Testis (tissue), 2 donors: ENCODE measurements around the gene OR4D1.

ENCODE experiments used
- CTCF ChIP-seq, 3 experiments: fragments of 450-650 bp in 2 of 3; fragments of 200-600 bp in 1 of 3; sonication (generic) in 1 of 3; IDR thresholded peaks; one replicate each; pipeline ENCODE4 v1.5.1; 2016 to 2019; ENCODE audit warnings: antibody characterized with exemption in 3 of 3, mild to moderate bottlenecking in 2 of 3, moderate library complexity in 1 of 3
- POLR2A ChIP-seq: fragments of 450-650 bp; IDR thresholded peaks from one replicate; pipeline ENCODE4 v1.6.1; 2017; ENCODE audit warnings: antibody characterized with exemption, mild to moderate bottlenecking, moderate library complexity

- no peak for TF ChIP-seq CTCF (IDR thresholded peaks at IDR 0.05)
- no peak for TF ChIP-seq POLR2A
These were observed at the start of gene OR4D1 for GRCh38 chr17:58147930-58148434.
